ENCODE data around the gene ZNF286A.
"Not testable (repeated sequence)": the region's sequence is repeated elsewhere in the genome, so short reads cannot be mapped to it uniquely, and the experiment has no call there.

The ZNF286A gene

GRCh38 chr17:15704239-15704638, 4.7 kb downstream of the ZNF286A start:
- not testable (repeated sequence) for DNase-seq

- not testable (repeated sequence) for DNase-seq
Observed at GRCh38 chr17:15704813-15705212, 5.3 kb downstream of the ZNF286A start.

DNA sequence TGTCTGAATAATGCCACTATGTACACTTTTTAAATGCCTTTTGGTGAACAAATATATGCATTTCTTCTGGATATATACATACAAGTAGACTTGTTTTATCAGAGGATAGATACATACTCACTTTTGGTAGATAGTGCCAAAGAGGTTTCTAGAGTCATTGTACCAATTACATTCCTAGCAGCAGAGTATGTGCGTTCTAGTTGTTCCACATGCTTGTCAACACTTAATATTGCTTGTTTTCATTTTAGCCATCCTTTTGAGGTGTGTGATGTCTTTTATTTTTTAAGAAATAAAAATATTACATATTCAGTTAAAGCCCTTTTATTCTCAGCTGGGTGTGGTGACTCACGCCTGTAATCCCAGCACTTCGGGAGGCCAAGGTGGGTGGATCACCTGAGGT, 9.3 kb downstream of the ZNF286A start:
- DNase-seq: not testable (repeated sequence)

- DNase-seq: not testable (repeated sequence)
Observed at GRCh38 chr17:15716601-15717563, 17.3 kb downstream of the ZNF286A start.

GRCh38 chr17:15730535-15730934, 31.0 kb downstream of the ZNF286A start:
- DNase-seq: not testable (repeated sequence)

GRCh38 chr17:15731900-15732299, 32.3 kb downstream of the ZNF286A start, which contains the start of gene TBC1D26:
TBC1D26 (plus strand) TSS chr17:15732283; CDS start chr17:15735349, 3,066 bp downstream.
- DNase-seq: not testable (repeated sequence)

DNA sequence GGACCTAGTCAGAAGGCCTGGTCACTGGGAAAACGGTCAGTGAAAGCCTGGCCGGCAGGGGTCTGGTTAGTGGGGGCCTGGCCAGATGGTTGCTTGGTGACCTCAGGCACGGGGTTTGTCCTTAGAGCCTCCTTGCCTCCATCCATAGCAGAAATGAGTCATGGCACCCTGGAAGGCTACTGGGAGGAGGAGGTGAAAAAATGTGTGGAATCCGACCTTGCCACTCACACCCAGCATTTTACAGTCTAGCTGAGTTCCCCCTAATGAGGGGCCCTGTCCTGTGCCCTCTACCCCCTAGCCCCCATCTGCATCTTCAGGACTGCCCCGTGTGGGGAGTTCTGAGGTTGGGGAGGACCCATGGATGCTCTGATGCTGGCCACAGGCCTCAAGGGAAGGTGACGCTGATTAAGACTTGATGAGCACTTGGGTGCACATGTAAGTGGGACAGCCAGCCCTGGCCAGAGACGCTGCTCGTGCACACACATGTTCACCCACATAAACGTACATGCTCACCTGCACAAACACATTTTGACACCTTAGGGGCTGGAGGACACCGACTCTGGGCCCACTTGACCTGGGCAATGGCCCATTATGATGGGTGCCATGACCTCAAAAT, 33.7 kb downstream of the ZNF286A start:
- not testable (repeated sequence) for DNase-seq

- not testable (repeated sequence) for DNase-seq
Observed at GRCh38 chr17:15736578-15736977, 37.0 kb downstream of the ZNF286A start.

DNA sequence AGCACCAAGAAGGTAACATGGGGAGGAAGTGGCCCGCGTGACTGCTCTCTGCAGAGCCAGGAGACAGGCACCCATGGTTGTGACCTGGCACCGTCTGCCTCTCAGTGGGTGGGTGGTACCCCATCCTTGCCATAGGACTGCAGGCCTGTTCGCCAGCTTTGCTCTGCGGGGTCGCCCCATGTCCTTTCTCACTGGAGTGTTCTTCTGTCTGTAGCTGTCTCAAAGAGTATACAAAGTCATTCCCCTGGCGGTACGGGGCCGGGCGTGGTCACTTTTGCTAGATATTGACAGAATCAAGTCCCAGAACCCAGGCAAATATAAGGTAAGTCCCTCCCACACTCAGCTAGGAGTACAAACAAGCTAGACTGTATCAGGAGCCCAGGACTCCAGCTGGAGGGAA, 38.5 kb downstream of the ZNF286A start:
- DNase-seq: no peak

GRCh38 chr17:15739259-15739658, 39.7 kb downstream of the ZNF286A start:
- not testable (repeated sequence) for DNase-seq

GRCh38 chr17:15740041-15740440, 40.5 kb downstream of the ZNF286A start:
- not testable (repeated sequence) for DNase-seq

DNA sequence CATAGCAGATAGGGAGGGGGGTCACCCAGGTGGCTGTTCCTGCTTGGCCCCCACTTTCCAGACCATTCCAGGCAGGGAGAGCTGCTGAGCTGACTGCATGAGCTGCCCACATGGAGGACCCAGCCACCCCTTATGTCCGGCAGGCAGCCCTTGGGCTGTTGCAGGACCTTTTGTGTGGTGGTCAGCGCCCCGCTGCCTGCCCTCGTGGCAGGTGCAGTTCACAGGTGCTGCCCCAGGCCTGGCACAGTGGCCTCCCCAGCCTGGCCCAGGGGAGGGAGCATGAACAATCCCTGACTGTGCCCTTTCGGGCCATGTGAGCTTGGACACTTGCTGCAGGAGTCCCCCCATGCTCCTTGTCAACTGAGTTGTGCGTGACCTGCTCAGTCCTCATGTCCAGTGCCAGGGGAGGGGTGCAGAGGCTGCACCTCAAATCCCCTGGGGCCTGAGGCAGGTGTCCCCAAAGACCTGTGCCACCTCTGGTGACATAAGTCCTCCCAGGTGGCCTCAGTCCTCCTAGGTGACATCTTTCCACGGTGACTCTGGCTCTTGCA, 41.1 kb downstream of the ZNF286A start:
- DNase-seq: no peak

GRCh38 chr17:15741624-15742023, 42.1 kb downstream of the ZNF286A start:
- no peak for DNase-seq

DNA sequence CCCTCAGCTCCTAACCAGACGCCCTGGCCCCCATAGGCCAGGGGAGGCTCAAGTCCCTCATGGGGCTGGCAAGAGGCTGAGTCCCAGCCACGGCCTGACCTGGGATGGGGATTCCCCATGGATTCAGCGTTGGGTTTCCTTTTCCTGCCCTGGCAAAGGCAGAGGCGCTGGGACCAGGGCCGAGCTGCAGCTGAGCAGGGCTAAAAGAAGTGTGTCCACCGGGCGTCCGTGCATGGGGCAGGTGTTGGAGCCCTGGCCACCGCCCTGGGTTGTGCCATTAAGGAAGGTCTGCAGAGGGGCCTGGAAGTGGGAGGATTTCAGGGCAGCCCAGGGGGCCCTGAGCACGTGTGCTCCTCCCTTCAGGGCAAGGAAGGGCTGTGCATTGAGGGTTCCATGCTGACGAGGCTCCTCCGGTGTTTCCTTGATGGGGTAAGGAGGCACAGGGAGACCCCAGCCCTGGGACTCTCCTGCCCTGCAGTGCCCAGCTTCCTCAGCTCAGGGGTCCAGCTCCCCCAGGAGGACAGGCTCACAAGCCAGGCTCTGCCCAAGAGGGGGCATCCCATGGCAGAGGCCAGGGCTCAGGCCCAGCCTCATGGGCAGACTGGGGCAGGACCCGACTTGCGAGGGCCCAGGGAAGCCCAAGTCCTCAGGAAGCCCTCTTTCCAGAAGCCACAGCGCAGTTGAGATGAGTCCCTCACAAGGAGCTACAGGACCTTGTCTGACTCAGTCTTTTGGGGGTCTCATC, 42.7 kb downstream of the ZNF286A start:
- DNase-seq: no peak

- no peak for DNase-seq
Observed at GRCh38 chr17:15742921-15743320, 43.4 kb downstream of the ZNF286A start.

- DNase-seq: no peak
Observed at GRCh38 chr17:15744074-15744676, 44.6 kb downstream of the ZNF286A start.

DNA sequence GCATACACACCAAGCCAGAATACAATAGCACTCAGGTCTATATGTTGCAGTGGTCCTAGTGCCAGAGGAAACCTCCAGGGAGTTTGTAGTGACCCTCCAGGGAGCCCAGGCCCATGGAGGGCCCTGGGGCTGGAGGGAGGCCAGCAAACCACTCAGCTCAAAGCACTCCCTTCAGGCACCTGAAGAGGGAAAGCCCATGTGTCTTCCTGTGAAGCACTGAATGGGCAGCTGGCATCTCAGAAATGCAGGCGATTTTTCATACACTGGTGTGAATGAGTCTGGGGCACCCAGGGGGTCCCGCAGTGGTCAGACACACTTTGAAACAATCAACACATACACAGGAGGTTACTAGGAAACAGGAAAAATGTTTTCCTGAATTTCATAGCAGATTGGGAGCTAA, 45.3 kb downstream of the ZNF286A start:
- no peak for DNase-seq

DNA sequence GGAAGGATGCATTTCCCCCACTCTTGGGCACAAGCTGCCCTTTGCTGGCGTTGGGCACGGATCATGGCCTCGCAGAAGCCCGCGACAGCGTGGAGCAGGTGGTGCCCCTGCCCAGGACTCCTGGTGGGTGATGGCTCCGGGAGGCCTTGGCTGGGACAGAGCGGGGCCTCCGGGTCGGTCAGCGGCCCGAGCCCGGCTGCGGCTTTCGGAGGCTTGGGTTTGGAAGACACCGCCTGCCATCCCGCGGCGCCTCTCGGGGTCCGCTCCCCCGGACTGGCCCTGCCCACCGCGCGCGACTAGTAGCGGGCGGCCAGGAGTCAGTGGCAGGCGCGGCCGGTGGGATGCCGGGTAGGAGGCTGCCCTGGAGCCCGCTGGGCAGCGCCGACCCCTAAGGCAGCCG, 49.9 kb downstream of the ZNF286A start:
- not testable (repeated sequence) for DNase-seq

GRCh38 chr17:15768865-15769533, 69.4 kb downstream of the ZNF286A start:
- DNase-seq: not testable (repeated sequence)

Data from CD4-positive, alpha-beta T cell treated with Interferon alpha-2 for 1 hour (primary cell).